Neuronal stem cell (in vitro differentiated cells): ENCODE data around the gene JAKMIP2.

Experiments
- DNase-seq: peaks from one replicate; pipeline ENCODE4 v3.0.0-alpha.2; 2013; ENCODE audit warnings: low spot score
- H2AFZ ChIP-seq: one replicate; pipeline ENCODE4 v1.6.1; 2013; ENCODE audit warnings: mild to moderate bottlenecking, low read length, inconsistent platforms
- H2AK5ac ChIP-seq: 2 replicates; pipeline ENCODE4 v1.6.1; 2013; ENCODE audit warnings: low read depth, mild to moderate bottlenecking, inconsistent platforms, low read length, moderate library complexity, mixed read lengths
- H2BK120ac ChIP-seq: 2 replicates; pipeline ENCODE4 v1.6.1; 2013; ENCODE audit warnings: low read depth, mild to moderate bottlenecking, inconsistent platforms, low read length, moderate library complexity, mixed read lengths
- H2BK12ac ChIP-seq: one replicate; pipeline ENCODE4 v1.6.1; 2013; ENCODE audit warnings: low read length, inconsistent platforms
- H2BK15ac ChIP-seq: 2 replicates; pipeline ENCODE4 v1.6.1; 2013; ENCODE audit warnings: mild to moderate bottlenecking, low read length, inconsistent platforms, mixed read lengths
- H2BK5ac ChIP-seq: one replicate; pipeline ENCODE4 v1.6.1; 2013; ENCODE audit warnings: inconsistent platforms, mild to moderate bottlenecking, low read length, moderate library complexity
- H3K14ac ChIP-seq: one replicate; pipeline ENCODE4 v1.6.1; 2013; ENCODE audit warnings: low read length, inconsistent platforms
- H3K18ac ChIP-seq: 2 replicates; pipeline ENCODE4 v1.6.1; 2013; ENCODE audit warnings: low read length, inconsistent platforms
- H3K23ac ChIP-seq: 2 replicates; pipeline ENCODE4 v1.6.1; 2013; ENCODE audit warnings: low read depth, mild to moderate bottlenecking, mixed read lengths, low read length, inconsistent platforms; ENCODE audit not compliant: poor library complexity
- H3K27ac ChIP-seq: replicated peaks from 3 replicates; pipeline ENCODE4 v1.5.1; 2013; ENCODE audit warnings: low read length, inconsistent platforms
- H3K27me3 ChIP-seq, 3 experiments: 2 replicates each; pipeline ENCODE4 v1.6.1; 2013; ENCODE audit warnings: low read length in 3 of 3, mild to moderate bottlenecking in 2 of 3, inconsistent platforms in 1 of 3, low read depth in 1 of 3, mixed read lengths in 1 of 3, moderate library complexity in 1 of 3; ENCODE audit not compliant: control insufficient read depth in 3 of 3, insufficient read depth in 3 of 3
- H3K36me3 ChIP-seq, 2 donors: replicated peaks in 1 of 2; 2 replicates each; pipeline ENCODE4 v1.6.1; 2013; ENCODE audit warnings: low read length in 2 of 2; ENCODE audit not compliant: control insufficient read depth in 2 of 2, insufficient read depth in 2 of 2
- H3K4ac ChIP-seq: 2 replicates; pipeline ENCODE4 v1.6.1; 2013; ENCODE audit warnings: inconsistent platforms, mild to moderate bottlenecking, low read length, moderate library complexity
- H3K4me1 ChIP-seq, 2 donors: 1 replicate in 1 of 2; 2 replicates in 1 of 2; pipeline ENCODE4 v1.6.1; 2013; ENCODE audit warnings: low read length in 2 of 2, low read depth in 1 of 2; ENCODE audit not compliant: control insufficient read depth in 2 of 2, insufficient read depth in 1 of 2
- H3K4me2 ChIP-seq: one replicate; pipeline ENCODE4 v1.6.1; 2013; ENCODE audit warnings: mild to moderate bottlenecking, low read length, inconsistent platforms; ENCODE audit not compliant: insufficient read depth, poor library complexity, severe bottlenecking
- H3K4me3 ChIP-seq, 2 donors: 2 replicates each; pipeline ENCODE4 v1.5.1; 2013; ENCODE audit warnings: low read length in 2 of 2, mild to moderate bottlenecking in 2 of 2, inconsistent platforms in 1 of 2, moderate library complexity in 1 of 2
- H3K79me1 ChIP-seq: one replicate; pipeline ENCODE4 v1.6.1; 2013; ENCODE audit warnings: low read depth, mild to moderate bottlenecking, inconsistent platforms, low read length, moderate library complexity
- H3K9ac ChIP-seq: one replicate; pipeline ENCODE4 v1.6.1; 2013; ENCODE audit warnings: mild to moderate bottlenecking, low read depth, low read length, inconsistent platforms; ENCODE audit not compliant: poor library complexity
- H3K9me3 ChIP-seq, 2 donors: replicated peaks in 1 of 2; 2 replicates each; pipeline versions ENCODE3 to v1.6.1; 2013; ENCODE audit warnings: low read length in 2 of 2, mild to moderate bottlenecking in 2 of 2, inconsistent platforms in 1 of 2, low read depth in 1 of 2, mixed read lengths in 1 of 2, moderate library complexity in 1 of 2; ENCODE audit not compliant: control insufficient read depth in 2 of 2, insufficient read depth in 1 of 2
- H4K8ac ChIP-seq: one replicate; pipeline ENCODE4 v1.6.1; 2013; ENCODE audit warnings: low read depth, mild to moderate bottlenecking, inconsistent platforms, low read length, moderate library complexity
- H4K91ac ChIP-seq: one replicate; pipeline ENCODE4 v1.6.1; 2013; ENCODE audit warnings: low read length, low read depth, mild to moderate bottlenecking, inconsistent platforms; ENCODE audit not compliant: poor library complexity
- WGBS, 2 donors: extraction: QIAGEN DNeasy Blood & Tissue Kit; methylation state at CpG; one replicate each; pipeline ENCODE4 v1.1.7; 2013; ENCODE audit warnings: missing lambda C conversion rate in 2 of 2, mixed read lengths in 1 of 2; ENCODE audit not compliant: insufficient read length in 2 of 2, insufficient replicate concordance in 1 of 2; ENCODE audit errors: extremely low coverage in 2 of 2; 5-methylcytosine and 5-hydroxymethylcytosine counted together

Gene JAKMIP2

GRCh38 chr5:147748590-147748989, 33.9 kb downstream of the JAKMIP2 start:
- no peaks in the 10 kb centered on the region for H3K27me3 ChIP-seq
- no peak for DNase-seq
- no peak overlapping the region for H3K4me3 ChIP-seq
- no peak overlapping the region for H2BK5ac ChIP-seq
- H3K14ac ChIP-seq: no peak overlapping the region
- H3K36me3 ChIP-seq: no peaks in the 10 kb centered on the region
- no peak overlapping the region for H4K91ac ChIP-seq
- H2BK120ac ChIP-seq: no peak overlapping the region
- no peak overlapping the region for H4K8ac ChIP-seq
- H3K23ac ChIP-seq: no peak overlapping the region
- H2BK15ac ChIP-seq: no peak overlapping the region
- no CpG with 5 or more reads among the region's 2 CpGs for WGBS, 2 donors
- no peak overlapping the region for H2AFZ ChIP-seq
- H3K4me2 ChIP-seq: no peak overlapping the region
- H2AK5ac ChIP-seq: no peak overlapping the region
- no peak overlapping the region for H3K9ac ChIP-seq
- H2BK12ac ChIP-seq: no peak overlapping the region
- no peak overlapping the region for H3K18ac ChIP-seq
- H3K9me3 ChIP-seq: no peaks in the 10 kb centered on the region
- H3K79me1 ChIP-seq: no peaks in the 10 kb centered on the region
- H3K4ac ChIP-seq: no peak overlapping the region
- H3K4me1 ChIP-seq: peaks cover 9 to 17% of the 10 kb centered on the region in 2 donors
- H3K27ac ChIP-seq: no peak overlapping the region

- WGBS, 2 donors: no CpG with 5 or more reads among the region's 3 CpGs
These were observed 35.5 kb downstream of the JAKMIP2 start for GRCh38 chr5:147746986-147747385.

GRCh38 chr5:147743678-147744374, 38.7 kb downstream of the JAKMIP2 start:
- no peaks in the 10 kb centered on the region for H3K36me3 ChIP-seq
- H3K23ac ChIP-seq: no peak overlapping the region
- DNase-seq: no peak

More at GRCh38 chr5:147746986-147747385, 35.5 kb downstream of the JAKMIP2 start:
- Histone ChIP-seq H2AK5ac (no peak overlapping the region), H2BK15ac (no peak overlapping the region), H4K8ac (no peak overlapping the region), H3K14ac (no peak overlapping the region), H3K79me1 (no peaks in the 10 kb centered on the region), H3K4me3 (no peak overlapping the region), H3K27me3 (no peaks in the 10 kb centered on the region), H3K4ac (no peak overlapping the region), H2BK12ac (no peak overlapping the region), H3K9me3 (no peaks in the 10 kb centered on the region), H2BK120ac (no peak overlapping the region), H4K91ac (no peak overlapping the region), H3K4me2 (no peak overlapping the region), H3K27ac (no peak overlapping the region), H3K23ac (no peak overlapping the region), H2BK5ac (no peak overlapping the region), H3K4me1 (peaks cover 4 to 11% of the 10 kb centered on the region in 2 donors), H3K36me3 (no peaks in the 10 kb centered on the region), H2AFZ (no peak overlapping the region), H3K18ac (no peak overlapping the region), H3K9ac (no peak overlapping the region)
- no peak for DNase-seq

GRCh38 chr5:147743012-147743411, 39.5 kb downstream of the JAKMIP2 start:
- H3K4me1 ChIP-seq: no peaks in the 10 kb centered on the region
- H3K27ac ChIP-seq: no peak overlapping the region
- no peak overlapping the region for H3K14ac ChIP-seq
- no peak overlapping the region for H2AFZ ChIP-seq
- no peaks in the 10 kb centered on the region for H3K9me3 ChIP-seq
- H4K8ac ChIP-seq: no peak overlapping the region
- no peak overlapping the region for H3K4ac ChIP-seq
- H2BK5ac ChIP-seq: no peak overlapping the region
- H2BK120ac ChIP-seq: no peak overlapping the region
- no peak overlapping the region for H2BK12ac ChIP-seq
- H3K4me2 ChIP-seq: no peak overlapping the region
- H3K79me1 ChIP-seq: no peaks in the 10 kb centered on the region
- no CpG with 5 or more reads among the region's 2 CpGs for WGBS, 2 donors
- H3K27me3 ChIP-seq: no peaks in the 10 kb centered on the region
- no peak overlapping the region for H3K4me3 ChIP-seq
- H3K9ac ChIP-seq: no peak overlapping the region
- H3K23ac ChIP-seq: no peak overlapping the region
- no peaks in the 10 kb centered on the region for H3K36me3 ChIP-seq
- H4K91ac ChIP-seq: no peak overlapping the region
- H2BK15ac ChIP-seq: no peak overlapping the region
- H2AK5ac ChIP-seq: no peak overlapping the region
- no peak for DNase-seq
- no peak overlapping the region for H3K18ac ChIP-seq

More at GRCh38 chr5:147743678-147744374, 38.7 kb downstream of the JAKMIP2 start:
- Histone ChIP-seq H2BK120ac (no peak overlapping the region), H3K9me3 (no peaks in the 10 kb centered on the region), H3K27ac (no peak overlapping the region), H2AFZ (no peak overlapping the region), H3K4ac (no peak overlapping the region), H3K14ac (no peak overlapping the region), H2BK5ac (no peak overlapping the region), H2BK12ac (no peak overlapping the region), H3K9ac (no peak overlapping the region), H3K18ac (no peak overlapping the region), H3K4me3 (no peak overlapping the region), H2BK15ac (no peak overlapping the region), H3K4me2 (no peak overlapping the region), H4K8ac (no peak overlapping the region), H4K91ac (no peak overlapping the region), H2AK5ac (no peak overlapping the region), H3K27me3 (no peaks in the 10 kb centered on the region), H3K79me1 (no peaks in the 10 kb centered on the region), H3K4me1 (no peaks in the 10 kb centered on the region)
- WGBS, 2 donors: no CpG with 5 or more reads among the region's 1 CpG
